ENCODE measurements around the gene ZNF391. TPM values are rescaled to one million over a fixed set of nuclear protein-coding genes. Genes with fewer than 3 reads are reported as not detected.

The ZNF391 gene
- total RNA-seq, 1 experiment from 2014 or later: 5.4 TPM

DNA sequence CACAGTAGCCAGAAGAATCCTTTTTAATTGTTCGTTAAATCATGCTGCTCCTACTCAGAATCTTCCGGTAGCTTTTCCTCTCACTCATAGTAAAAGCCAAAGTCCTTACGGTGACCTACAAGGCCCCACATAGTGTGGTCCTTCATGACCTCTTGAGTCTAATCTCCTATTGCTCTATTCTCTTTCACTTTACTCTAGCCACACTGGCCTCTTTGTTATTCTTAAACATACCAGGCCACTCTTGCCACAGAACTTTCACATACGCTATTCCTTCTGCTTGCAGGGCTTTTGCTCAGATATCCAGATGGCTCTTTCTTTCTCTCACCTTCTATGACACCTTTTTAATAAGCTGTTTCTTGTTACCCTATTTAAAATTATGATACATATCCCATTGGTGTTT, 25.7 kb downstream of the ZNF391 start:
- H3K27me3 ChIP-seq (ENCODE audit: insufficient read depth, low read length): no peaks in the 10 kb centered on the region
- peaks cover 3 to 5% of the 10 kb centered on the region in 2 experiments; a peak in 2 of 4 replicates for H3K4me1 Mint-ChIP-seq
- H3K79me1 ChIP-seq (ENCODE audit: insufficient read depth, low read depth, low read length, poor library complexity, severe bottlenecking): no peaks in the 10 kb centered on the region
- no peak overlapping the region for H4K5ac ChIP-seq (ENCODE audit: insufficient read length, low read depth, low read length)
- H3K18ac ChIP-seq (ENCODE audit: insufficient read length, low read depth, low read length): no peak overlapping the region
- no peak overlapping the region for H2BK120ac ChIP-seq (ENCODE audit: low read depth, low read length, poor library complexity, severe bottlenecking)
- no peak overlapping the region for H3K4me2 ChIP-seq (ENCODE audit: insufficient read depth, insufficient read length, low read length)
- no peak overlapping the region for H2AFZ ChIP-seq (ENCODE audit: low read length)
- peaks cover 0 to 4% (median 0%) of the 10 kb centered on the region in 3 experiments; a peak in 2 of 7 replicates for H3K36me3 Mint-ChIP-seq (ENCODE audit: insufficient read depth in 1 of 3, low read depth in 3 of 3)
- no peak overlapping the region for H2AK5ac ChIP-seq (ENCODE audit: insufficient read length, low read length)
- H4K20me1 ChIP-seq (ENCODE audit: control insufficient read depth, insufficient read depth, insufficient read length): no peaks in the 10 kb centered on the region
- H3K23ac ChIP-seq (ENCODE audit: insufficient read length, low read depth, low read length): no peak overlapping the region
- no peak overlapping the region for H3T11ph ChIP-seq (ENCODE audit: low read length)
- H2BK5ac ChIP-seq (ENCODE audit: insufficient read length, low read length): no peak overlapping the region
- TF ChIP-seq, protein P1, sequence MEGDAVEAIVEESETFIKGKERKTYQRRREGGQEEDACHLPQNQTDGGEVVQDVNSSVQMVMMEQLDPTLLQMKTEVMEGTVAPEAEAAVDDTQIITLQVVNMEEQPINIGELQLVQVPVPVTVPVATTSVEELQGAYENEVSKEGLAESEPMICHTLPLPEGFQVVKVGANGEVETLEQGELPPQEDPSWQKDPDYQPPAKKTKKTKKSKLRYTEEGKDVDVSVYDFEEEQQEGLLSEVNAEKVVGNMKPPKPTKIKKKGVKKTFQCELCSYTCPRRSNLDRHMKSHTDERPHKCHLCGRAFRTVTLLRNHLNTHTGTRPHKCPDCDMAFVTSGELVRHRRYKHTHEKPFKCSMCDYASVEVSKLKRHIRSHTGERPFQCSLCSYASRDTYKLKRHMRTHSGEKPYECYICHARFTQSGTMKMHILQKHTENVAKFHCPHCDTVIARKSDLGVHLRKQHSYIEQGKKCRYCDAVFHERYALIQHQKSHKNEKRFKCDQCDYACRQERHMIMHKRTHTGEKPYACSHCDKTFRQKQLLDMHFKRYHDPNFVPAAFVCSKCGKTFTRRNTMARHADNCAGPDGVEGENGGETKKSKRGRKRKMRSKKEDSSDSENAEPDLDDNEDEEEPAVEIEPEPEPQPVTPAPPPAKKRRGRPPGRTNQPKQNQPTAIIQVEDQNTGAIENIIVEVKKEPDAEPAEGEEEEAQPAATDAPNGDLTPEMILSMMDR (conservative IDR thresholded peaks at IDR 0.05): no peak
- no peaks in the 10 kb centered on the region for H3K23me2 ChIP-seq (ENCODE audit: insufficient read length, low read depth, low read length, poor library complexity, severe bottlenecking)
- DNase-seq: no peak
- no peak overlapping the region for H2BK12ac ChIP-seq (ENCODE audit: insufficient read length, low read depth, low read length)
- H3K79me2 ChIP-seq (ENCODE audit: insufficient read depth, low read length): no peaks in the 10 kb centered on the region
- H3K27ac Mint-ChIP-seq: no peak overlapping the region
- no peak overlapping the region for H3K27ac ChIP-seq (ENCODE audit: insufficient read length, low read depth, low read length)
- no peak overlapping the region for H2BK20ac ChIP-seq (ENCODE audit: low read depth, low read length, poor library complexity, severe bottlenecking)
- H3K4me1 ChIP-seq (ENCODE audit: insufficient read depth, low read length): no peaks in the 10 kb centered on the region
- H3K9me3 ChIP-seq (ENCODE audit: control insufficient read depth, low read depth, low read length): peaks cover 4% of the 10 kb centered on the region
- no peak overlapping the region for H3K9ac ChIP-seq (ENCODE audit: extremely low read depth, insufficient read length, low read length)
- no peak overlapping the region for H3K56ac ChIP-seq (ENCODE audit: insufficient read length, low read depth, low read length)
- no peak overlapping the region for H3K4me3 Mint-ChIP-seq
- peaks cover 9 to 18% of the 10 kb centered on the region in 2 experiments for H3K9me3 Mint-ChIP-seq
- no peak overlapping the region for H4K8ac ChIP-seq (replicated peaks; ENCODE audit: insufficient read length, low read depth, low read length)
- no peak overlapping the region for H2BK15ac ChIP-seq (ENCODE audit: low read depth, low read length)
- WGBS (ENCODE audit: extremely low coverage, insufficient read length, low lambda C conversion rate): no CpG with 5 or more reads among the region's 4 CpGs
- H3K14ac ChIP-seq (ENCODE audit: insufficient read depth, low read length): no peak overlapping the region
- peaks cover 3% of the 10 kb centered on the region; the same call in 1 of the 2 replicates for H3K27me3 Mint-ChIP-seq (ENCODE audit: low read depth)
- no peak overlapping the region for H4K91ac ChIP-seq (ENCODE audit: insufficient read length, low read depth, low read length)
- no peak overlapping the region for H3K4ac ChIP-seq (ENCODE audit: low read depth, low read length)
